ENCODE data around the gene DIO3.

Gene DIO3

GRCh38 chr14:101560534-101561113 is 671 bp upstream of the DIO3 start:
- Histone ChIP-seq H3K27me3 (ENCODE audit: insufficient read depth, insufficient read length) (peaks cover 75% of the 10 kb centered on the region), H3K36me3 (ENCODE audit: insufficient read depth, insufficient read length, low read length) (no peaks in the 10 kb centered on the region), H3K9ac (ENCODE audit: insufficient read length, low read depth) (no peak overlapping the region), H3K4me3 (ENCODE audit: insufficient read length, low read depth) (peak overlapping the region; percentile 45), H3K9me3 (ENCODE audit: insufficient read depth, low read length) (peaks cover 12% of the 10 kb centered on the region; the same call in 1 of the 2 replicates), H3K4me1 (ENCODE audit: insufficient read depth, insufficient read length) (peaks cover 2% of the 10 kb centered on the region)
- no peak for DNase-seq (ENCODE audit: low read depth, low spot score)
- TF ChIP-seq SUZ12 (IDR thresholded peaks at IDR 0.05; ENCODE audit: extremely low read depth, insufficient read depth, insufficient read length), result no peak

GRCh38 chr14:101561897-101562490 is 699 bp downstream of the DIO3 start:
- TF ChIP-seq SUZ12 (IDR thresholded peaks at IDR 0.05; ENCODE audit: extremely low read depth, insufficient read depth, insufficient read length), result no peak
- TF ChIP-seq ZNF274 (IDR thresholded peaks at IDR 0.05; ENCODE audit: low read depth, low read length), result no peak
- no peak for TF ChIP-seq YY1 (IDR thresholded peaks at IDR 0.05; ENCODE audit: insufficient read depth, insufficient read length)
- no peak for DNase-seq (ENCODE audit: low read depth, low spot score)
- Histone ChIP-seq H3K27me3 (ENCODE audit: insufficient read depth, insufficient read length) (peaks cover 88% of the 10 kb centered on the region), H3K9ac (ENCODE audit: insufficient read length, low read depth) (no peak overlapping the region), H3K9me3 (ENCODE audit: insufficient read depth, low read length) (peaks cover 12% of the 10 kb centered on the region; the same call in 1 of the 2 replicates), H3K4me1 (ENCODE audit: insufficient read depth, insufficient read length) (peaks cover 2% of the 10 kb centered on the region), H3K36me3 (ENCODE audit: insufficient read depth, insufficient read length, low read length) (no peaks in the 10 kb centered on the region), H3K4me3 (ENCODE audit: insufficient read length, low read depth) (no peak overlapping the region)

GRCh38 chr14:101562659-101563351 is 1.5 kb downstream of the DIO3 start:
- Histone ChIP-seq H3K27me3 (ENCODE audit: insufficient read depth, insufficient read length) (peaks cover 90% of the 10 kb centered on the region), H3K9me3 (ENCODE audit: insufficient read depth, low read length) (peaks cover 12% of the 10 kb centered on the region; the same call in 1 of the 2 replicates), H3K4me1 (ENCODE audit: insufficient read depth, insufficient read length) (peaks cover 2% of the 10 kb centered on the region), H3K36me3 (ENCODE audit: insufficient read depth, insufficient read length, low read length) (no peaks in the 10 kb centered on the region), H3K9ac (ENCODE audit: insufficient read length, low read depth) (no peak overlapping the region), H3K4me3 (ENCODE audit: insufficient read length, low read depth) (no peak overlapping the region)
- no peak for TF ChIP-seq SUZ12 (IDR thresholded peaks at IDR 0.05; ENCODE audit: extremely low read depth, insufficient read depth, insufficient read length)
- no peak for TF ChIP-seq YY1 (IDR thresholded peaks at IDR 0.05; ENCODE audit: insufficient read depth, insufficient read length)
- TF ChIP-seq ZNF274 (IDR thresholded peaks at IDR 0.05; ENCODE audit: low read depth, low read length), result no peak
- no peak for DNase-seq (ENCODE audit: low read depth, low spot score)

GRCh38 chr14:101563352-101563653 is 2.0 kb downstream of the DIO3 start:
- Histone ChIP-seq H3K9ac (ENCODE audit: insufficient read length, low read depth) (no peak overlapping the region), H3K9me3 (ENCODE audit: insufficient read depth, low read length) (peaks cover 12% of the 10 kb centered on the region; the same call in 1 of the 2 replicates), H3K4me3 (ENCODE audit: insufficient read length, low read depth) (peak overlapping the region; percentile 40), H3K36me3 (ENCODE audit: insufficient read depth, insufficient read length, low read length) (no peaks in the 10 kb centered on the region), H3K4me1 (ENCODE audit: insufficient read depth, insufficient read length) (no peaks in the 10 kb centered on the region), H3K27me3 (ENCODE audit: insufficient read depth, insufficient read length) (peaks cover 88% of the 10 kb centered on the region)
- TF ChIP-seq SUZ12 (IDR thresholded peaks at IDR 0.05; ENCODE audit: extremely low read depth, insufficient read depth, insufficient read length) (no peak), YY1 (IDR thresholded peaks at IDR 0.05; ENCODE audit: insufficient read depth, insufficient read length) (no peak), ZNF274 (IDR thresholded peaks at IDR 0.05; ENCODE audit: low read depth, low read length) (no peak)
- no peak for DNase-seq (ENCODE audit: low read depth, low spot score)

DNA sequence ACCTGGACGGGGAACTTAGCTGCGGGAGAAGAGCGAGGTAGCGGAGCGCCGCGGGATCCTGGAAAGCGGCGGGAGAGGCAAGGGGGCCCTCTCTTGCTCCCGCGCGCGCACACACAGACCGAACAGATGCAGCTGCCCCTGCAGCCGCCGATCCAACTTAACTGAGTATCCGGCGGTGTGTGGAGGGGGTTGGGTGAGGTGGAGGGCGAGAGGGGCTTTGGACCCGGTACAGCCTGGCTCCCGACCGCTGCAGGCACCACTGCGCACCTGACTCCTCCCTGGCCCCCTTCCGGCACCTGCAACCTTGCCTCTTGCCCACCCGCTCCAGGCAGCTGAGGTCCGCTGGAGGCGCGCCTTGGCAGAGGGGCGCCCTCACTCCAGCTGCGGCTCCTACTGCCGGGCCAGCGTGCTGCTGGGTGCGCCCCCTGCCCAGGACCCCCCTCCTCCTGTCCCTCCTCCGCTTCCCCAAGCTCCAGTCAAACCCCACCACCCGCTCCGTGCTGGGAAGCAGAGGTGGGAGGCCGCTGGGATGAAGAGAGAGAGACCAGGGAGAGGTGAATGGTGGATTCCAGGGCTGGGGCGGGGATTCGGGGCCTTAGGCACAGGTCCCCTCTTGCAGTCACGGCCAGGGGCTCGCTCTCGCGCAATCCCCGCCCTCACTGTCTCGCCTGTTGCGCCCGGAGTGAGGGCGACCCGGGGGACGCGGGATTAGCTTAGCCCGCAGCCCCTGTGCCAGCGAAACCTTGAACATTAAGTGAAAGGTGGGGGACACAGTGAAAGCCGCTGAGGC is 2.6 kb downstream of the DIO3 start:
- H3K9me3 ChIP-seq (ENCODE audit: insufficient read depth, low read length), result peaks cover 12% of the 10 kb centered on the region; the same call in 1 of the 2 replicates
- TF ChIP-seq YY1 (IDR thresholded peaks at IDR 0.05; ENCODE audit: insufficient read depth, insufficient read length) (no peak), SUZ12 (IDR thresholded peaks at IDR 0.05; ENCODE audit: extremely low read depth, insufficient read depth, insufficient read length) (peak; percentile 80)
- H3K4me1 ChIP-seq (ENCODE audit: insufficient read depth, insufficient read length), result no peaks in the 10 kb centered on the region
- H3K9ac ChIP-seq (ENCODE audit: insufficient read length, low read depth), result peak overlapping the region; percentile 61
- no peak for DNase-seq (ENCODE audit: low read depth, low spot score)
- peaks cover 88% of the 10 kb centered on the region for H3K27me3 ChIP-seq (ENCODE audit: insufficient read depth, insufficient read length)
- no peaks in the 10 kb centered on the region for H3K36me3 ChIP-seq (ENCODE audit: insufficient read depth, insufficient read length, low read length)
- peak overlapping the region; percentile 40 for H3K4me3 ChIP-seq (ENCODE audit: insufficient read length, low read depth)

- TF ChIP-seq SUZ12 (IDR thresholded peaks at IDR 0.05; ENCODE audit: extremely low read depth, insufficient read depth, insufficient read length) (no peak), YY1 (IDR thresholded peaks at IDR 0.05; ENCODE audit: insufficient read depth, insufficient read length) (no peak), ZNF274 (IDR thresholded peaks at IDR 0.05; ENCODE audit: low read depth, low read length) (no peak)
- Histone ChIP-seq H3K9ac (ENCODE audit: insufficient read length, low read depth) (peak overlapping the region; percentile 61), H3K4me1 (ENCODE audit: insufficient read depth, insufficient read length) (no peaks in the 10 kb centered on the region), H3K27me3 (ENCODE audit: insufficient read depth, insufficient read length) (peaks cover 83% of the 10 kb centered on the region), H3K4me3 (ENCODE audit: insufficient read length, low read depth) (peak overlapping the region; percentile 43), H3K36me3 (ENCODE audit: insufficient read depth, insufficient read length, low read length) (no peaks in the 10 kb centered on the region), H3K9me3 (ENCODE audit: insufficient read depth, low read length) (peaks cover 12% of the 10 kb centered on the region; the same call in 1 of the 2 replicates)
- DNase-seq (ENCODE audit: low read depth, low spot score), result no peak
Measured at GRCh38 chr14:101564444-101564776, 3.1 kb downstream of the DIO3 start.
